MCF 10A (cell line): ENCODE results near the gene PTPRN2. TPM values are rescaled to one million over a fixed set of nuclear protein-coding genes. Genes with fewer than 3 reads are reported as not detected.

Source experiments
- BruUV-seq: library from RNA; stranded (reverse); fragments of 400-500 nt; replicated peaks from 2 replicates; lab custom pipeline; 2021; lab: Mats Ljungman, UMichigan
- CTCF ChIA-PET: fragments of 300-600 bp; sonication (Branson Sonifier 250); formaldehyde crosslinking; extraction: SDS; loops from one replicate; lab custom pipeline; 2021; ENCODE audit warnings: antibody characterized with exemption, inconsistent platforms; lab: Yijun Ruan, JAX
- POLR2A ChIA-PET: fragments of 300-600, 350-650 bp; sonication (Branson Sonifier 250); formaldehyde crosslinking; extraction: SDS; loops from one replicate; lab custom pipeline; 2020; ENCODE audit warnings: antibody characterized with exemption, inconsistent platforms; lab: Yijun Ruan, JAX
- DNase-seq: peaks from one replicate; pipeline ENCODE4 v3.0.0-alpha.2; 2018; ENCODE audit not compliant: unreplicated experiment
- H3K27ac Mint-ChIP-seq: one replicate; pipeline ENCODE4 v1.8.0; 2022; ENCODE audit warnings: mild to moderate bottlenecking, low read depth, mixed read lengths; ENCODE audit not compliant: unreplicated experiment
- H3K27me3 Mint-ChIP-seq: one replicate; pipeline ENCODE4 v1.8.0; 2022; ENCODE audit warnings: mixed read lengths; ENCODE audit not compliant: insufficient read depth, unreplicated experiment
- H3K36me3 Mint-ChIP-seq: one replicate; pipeline ENCODE4 v1.8.0; 2022; ENCODE audit warnings: mild to moderate bottlenecking, moderate library complexity, mixed read lengths; ENCODE audit not compliant: insufficient read depth, unreplicated experiment
- H3K4me1 Mint-ChIP-seq: one replicate; pipeline ENCODE4 v1.8.0; 2022; ENCODE audit warnings: mixed read lengths; ENCODE audit not compliant: insufficient read depth, unreplicated experiment
- H3K4me3 Mint-ChIP-seq: one replicate; pipeline ENCODE4 v1.8.0; 2022; ENCODE audit warnings: mild to moderate bottlenecking, moderate library complexity, mixed read lengths; ENCODE audit not compliant: unreplicated experiment
- H3K9me3 Mint-ChIP-seq: one replicate; pipeline ENCODE4 v1.8.0; 2022; ENCODE audit warnings: mixed read lengths; ENCODE audit not compliant: unreplicated experiment
- CTCF ChIP-seq: fragments of 200-600 bp; IDR thresholded peaks from one replicate; pipeline ENCODE4 v1.8.0; 2022; ENCODE audit warnings: antibody characterized with exemption, mild to moderate bottlenecking; ENCODE audit not compliant: unreplicated experiment
- intact Hi-C: fragments of 100-400 bp; cut with micrococcal nuclease; formaldehyde crosslinking; loops from 2 replicates; pipeline ENCODE4 v1.14.1; 2022
- total RNA-seq: library from RNA; stranded (reverse); gene quantifications from 2 replicates; pipeline ENCODE4 v1.2.3, GENCODE V29; 2022

Gene PTPRN2
- total RNA-seq, 1 experiment from 2014 or later, result 4.5 TPM

GRCh38 chr7:158617737-158618128 is 30.1 kb upstream of the PTPRN2 start:
- no peak for TF ChIP-seq CTCF
- CTCF ChIA-PET, result no interaction called here
- no peak for DNase-seq
- Mint-ChIP-seq H3K9me3 (no peaks in the 10 kb centered on the region), H3K27me3 (no peaks in the 10 kb centered on the region), H3K27ac (no peak overlapping the region), H3K36me3 (no peaks in the 10 kb centered on the region), H3K4me3 (no peak overlapping the region), H3K4me1 (no peaks in the 10 kb centered on the region)
- intact Hi-C loops, result no loop called here
- POLR2A ChIA-PET, result no interaction called here
- BruUV-seq, result no TSS peak

- intact Hi-C loops, result no loop called here
- H3K4me3 Mint-ChIP-seq, result no peak overlapping the region
- CTCF ChIA-PET, result no interaction called here
- no TSS peak for BruUV-seq
- H3K27me3 Mint-ChIP-seq, result no peaks in the 10 kb centered on the region
- no peaks in the 10 kb centered on the region for H3K4me1 Mint-ChIP-seq
- DNase-seq, result no peak
- POLR2A ChIA-PET, result no interaction called here
- no peaks in the 10 kb centered on the region for H3K36me3 Mint-ChIP-seq
- no peaks in the 10 kb centered on the region for H3K9me3 Mint-ChIP-seq
- no peak for TF ChIP-seq CTCF
- no peak overlapping the region for H3K27ac Mint-ChIP-seq
Observed at GRCh38 chr7:158616050-158616449, 28.4 kb upstream of the PTPRN2 start.

- POLR2A ChIA-PET, result interaction anchor here (0.7 kb wide), 1 partner anchor 9 kb away, joined by 4 read pairs; no protein-coding TSS in a partner anchor
- Mint-ChIP-seq H3K27ac (no peak overlapping the region), H3K36me3 (no peaks in the 10 kb centered on the region), H3K9me3 (no peaks in the 10 kb centered on the region), H3K27me3 (no peaks in the 10 kb centered on the region), H3K4me1 (no peaks in the 10 kb centered on the region), H3K4me3 (no peak overlapping the region)
- no TSS peak for BruUV-seq
- intact Hi-C loops, result no loop called here
- DNase-seq, result no peak
- CTCF ChIA-PET, result interaction anchor here (0.7 to 1.0 kb wide), 2 partner anchors 12 to 32 kb away, joined by 5 to 7 read pairs; no protein-coding TSS in a partner anchor
- no peak for TF ChIP-seq CTCF
Observed at GRCh38 chr7:158614700-158615099, 27.1 kb upstream of the PTPRN2 start.

GRCh38 chr7:158613481-158613880 is 25.9 kb upstream of the PTPRN2 start:
- H3K27me3 Mint-ChIP-seq, result no peaks in the 10 kb centered on the region
- CTCF ChIA-PET, result interaction anchor here (0.7 to 1.3 kb wide), 2 partner anchors 12 to 1843 kb away, joined by 3 read pairs; no protein-coding TSS in a partner anchor
- H3K4me1 Mint-ChIP-seq, result no peaks in the 10 kb centered on the region
- H3K27ac Mint-ChIP-seq, result no peak overlapping the region
- intact Hi-C loops, result no loop called here
- TF ChIP-seq CTCF, result no peak
- no peak for DNase-seq
- POLR2A ChIA-PET, result no interaction called here
- H3K4me3 Mint-ChIP-seq, result no peak overlapping the region
- peaks cover 4% of the 10 kb centered on the region for H3K36me3 Mint-ChIP-seq
- H3K9me3 Mint-ChIP-seq, result no peaks in the 10 kb centered on the region
- BruUV-seq, result no TSS peak
